SK-MEL-5 (cell line): ENCODE data around the gene CAND1. TPM values are rescaled to one million over a fixed set of nuclear protein-coding genes. Genes with fewer than 3 reads are reported as not detected.

ENCODE experiments used
- DNase-seq: peaks from one replicate; pipeline ENCODE4 v3.0.0-alpha.2; 2016; ENCODE audit warnings: low read depth, low spot score
- in situ Hi-C: cut with HindIII; loops from 2 replicates; pipeline ENCODE4 v1.10.0; 2016; ENCODE audit warnings: low sequenced_read_pairs, high pct_unique_total_duplicates, low pct_unique_long_range_greater_than_20kb
- total RNA-seq: library from RNA; depleted of rRNA; stranded (reverse); fragments of >200 nt; shearing (Covaris generic); gene quantifications from 2 replicates; pipeline ENCODE4 v1.2.3, GENCODE V29; 2014

CAND1 gene
- total RNA-seq, 1 experiment from 2014 or later = 83.9 TPM

GRCh38 chr12:67362526-67362925 lies 93.4 kb downstream of the CAND1 start:
- in situ Hi-C loops = no loop called here
- DNase-seq = no peak

- in situ Hi-C loops = no loop called here
- no peak for DNase-seq
Observed at GRCh38 chr12:67364228-67364627, 95.1 kb downstream of the CAND1 start.

GRCh38 chr12:67365131-67365530 lies 96.0 kb downstream of the CAND1 start:
- DNase-seq = no peak
- in situ Hi-C loops = no loop called here

- DNase-seq = no peak
- in situ Hi-C loops = no loop called here
Observed at GRCh38 chr12:67367843-67368242, 98.7 kb downstream of the CAND1 start.
